HEK293 (cell line): ENCODE measurements around the gene PURB.

Experiments
- CTCF ChIA-PET: fragments of 350-600 bp; formaldehyde crosslinking; extraction: SDS; loops from one replicate; lab custom pipeline; 2021; ENCODE audit warnings: antibody characterized with exemption; lab: Yijun Ruan, JAX
- POLR2A ChIA-PET: fragments of 300-600 bp; formaldehyde crosslinking; extraction: SDS; loops from one replicate; lab custom pipeline; 2020; ENCODE audit warnings: antibody characterized with exemption, inconsistent platforms; lab: Yijun Ruan, JAX
- H3K27ac ChIP-seq: fragments of 200-500 bp; sonication (Bioruptor generic); 2 replicates; pipeline ENCODE4 v1.5.1; 2014; ENCODE audit warnings: low read depth, low read length, control low read depth, inconsistent platforms; ENCODE audit errors: extremely low read depth
- H3K36me3 ChIP-seq, 2 experiments: fragments of 200-500 bp in 1 of 2; sonication (Bioruptor generic) in 1 of 2; 1 replicate in 1 of 2; 2 replicates in 1 of 2; pipeline ENCODE4 v1.5.1; 2014 to 2017; ENCODE audit warnings: inconsistent platforms in 2 of 2, low read length in 2 of 2; ENCODE audit not compliant: control insufficient read depth in 2 of 2, insufficient read depth in 1 of 2
- H3K4me1 ChIP-seq: fragments of 200-500 bp; sonication (Bioruptor generic); 2 replicates; pipeline ENCODE4 v1.5.1; 2014; ENCODE audit warnings: mild to moderate bottlenecking, low read length, inconsistent platforms; ENCODE audit not compliant: control insufficient read depth, insufficient read depth
- H3K4me3 ChIP-seq: 2 replicates; pipeline ENCODE4 v1.5.1; 2011; ENCODE audit warnings: low read depth, mild to moderate bottlenecking, control low read depth, low read length, moderate library complexity
- H3K9me3 ChIP-seq: fragments of 200-500 bp; sonication (Bioruptor generic); 2 replicates; pipeline ENCODE4 v1.5.1; 2014; ENCODE audit warnings: low read depth, low read length, inconsistent platforms; ENCODE audit not compliant: control insufficient read depth, insufficient read depth
- HOXA7 ChIP-seq: sonication (generic); formaldehyde crosslinking; IDR thresholded peaks from 2 replicates; pipeline ENCODE4 v1.8.1; 2022; ENCODE audit warnings: missing genetic modification reagents, borderline replicate concordance
- REPIN1 ChIP-seq: fragments of 450-650 bp; formaldehyde crosslinking; IDR thresholded peaks from 2 replicates; pipeline ENCODE4 v1.5.1; 2017; ENCODE audit warnings: missing biosample characterization, missing genetic modification characterization, low read depth
- SP7 ChIP-seq: fragments of 450-650 bp; formaldehyde crosslinking; IDR thresholded peaks from 2 replicates; pipeline ENCODE4 v1.5.1; 2016; ENCODE audit warnings: missing biosample characterization, missing genetic modification characterization
- TCF7L2 ChIP-seq: IDR thresholded peaks from 2 replicates; pipeline ENCODE4 v1.6.1; 2011; ENCODE audit warnings: low read depth, mild to moderate bottlenecking, inconsistent platforms, low read length, moderate library complexity, borderline replicate concordance
- ZFP41 ChIP-seq: fragments of 450-650 bp; formaldehyde crosslinking; IDR thresholded peaks from 2 replicates; pipeline ENCODE4 v1.5.1; 2016; ENCODE audit warnings: missing biosample characterization, missing genetic modification characterization, borderline replicate concordance
- ZNF114 ChIP-seq: fragments of 450-650 bp; formaldehyde crosslinking; IDR thresholded peaks from 2 replicates; pipeline ENCODE4 v1.5.0; 2017; ENCODE audit warnings: missing biosample characterization, missing genetic modification characterization
- ZNF184 ChIP-seq: fragments of 450-650 bp; IDR thresholded peaks from 2 replicates; pipeline ENCODE4 v1.5.1; 2018; ENCODE audit warnings: missing biosample characterization, mild to moderate bottlenecking, missing genetic modification characterization
- ZNF2 ChIP-seq: fragments of 450-650 bp; formaldehyde crosslinking; IDR thresholded peaks from 2 replicates; pipeline ENCODE4 v1.5.1; 2016; ENCODE audit warnings: missing biosample characterization, missing genetic modification characterization
- ZNF211 ChIP-seq: fragments of 450-650 bp; formaldehyde crosslinking; IDR thresholded peaks from 2 replicates; pipeline ENCODE4 v1.5.1; 2016; ENCODE audit warnings: low read depth, missing biosample characterization, missing genetic modification characterization
- ZNF24 ChIP-seq: fragments of 450-650 bp; formaldehyde crosslinking; IDR thresholded peaks from 2 replicates; pipeline ENCODE4 v1.5.1; 2016; ENCODE audit warnings: missing biosample characterization, missing genetic modification characterization
- ZNF266 ChIP-seq: fragments of 450-650 bp; formaldehyde crosslinking; IDR thresholded peaks from 2 replicates; pipeline ENCODE4 v1.5.1; 2016; ENCODE audit warnings: missing biosample characterization, missing genetic modification characterization, low read depth
- ZNF544 ChIP-seq: fragments of 450-650 bp; formaldehyde crosslinking; IDR thresholded peaks from 2 replicates; pipeline ENCODE4 v1.5.0; 2017; ENCODE audit warnings: missing biosample characterization, missing genetic modification characterization
- ZNF561 ChIP-seq: fragments of 450-650 bp; IDR thresholded peaks from 2 replicates; pipeline ENCODE4 v1.5.1; 2018; ENCODE audit warnings: missing biosample characterization, missing genetic modification characterization, borderline replicate concordance
- ZNF624 ChIP-seq: fragments of 450-650 bp; formaldehyde crosslinking; IDR thresholded peaks from 2 replicates; pipeline ENCODE4 v1.5.1; 2017; ENCODE audit warnings: missing biosample characterization, missing genetic modification characterization
- ZNF629 ChIP-seq: fragments of 450-650 bp; formaldehyde crosslinking; IDR thresholded peaks from 2 replicates; pipeline ENCODE4 v1.5.1; 2017; ENCODE audit warnings: missing biosample characterization, missing genetic modification characterization
- ZXDB ChIP-seq: fragments of 450-650 bp; formaldehyde crosslinking; IDR thresholded peaks from 2 replicates; pipeline ENCODE4 v1.5.1; 2016; ENCODE audit warnings: missing biosample characterization, missing genetic modification characterization
- TF ChIP-seq, protein P1 (sequence below): fragments of 450-650 bp; formaldehyde crosslinking; IDR thresholded peaks from 2 replicates; pipeline ENCODE4 v1.5.1; 2017; ENCODE audit warnings: missing biosample characterization, missing genetic modification characterization
- TF ChIP-seq, protein P2 (sequence below): fragments of 450-650 bp; formaldehyde crosslinking; IDR thresholded peaks from 2 replicates; pipeline ENCODE4 v1.5.1; 2016; ENCODE audit warnings: missing biosample characterization, missing genetic modification characterization
- TF ChIP-seq, protein P3 (sequence below): fragments of 450-650 bp; formaldehyde crosslinking; IDR thresholded peaks from 2 replicates; pipeline ENCODE4 v1.5.1; 2016; ENCODE audit warnings: missing biosample characterization, missing genetic modification characterization, borderline replicate concordance
- TF ChIP-seq, protein P4 (sequence below): fragments of 450-650 bp; formaldehyde crosslinking; IDR thresholded peaks from 2 replicates; pipeline ENCODE4 v1.5.1; 2016; ENCODE audit warnings: missing biosample characterization, missing genetic modification characterization
- TF ChIP-seq, protein P5 (sequence below): fragments of 450-650 bp; formaldehyde crosslinking; IDR thresholded peaks from 2 replicates; pipeline ENCODE4 v1.5.1; 2016; ENCODE audit warnings: missing biosample characterization, missing genetic modification characterization, borderline replicate concordance
- TF ChIP-seq, protein P6 (sequence below): fragments of 450-650 bp; formaldehyde crosslinking; IDR thresholded peaks from 2 replicates; pipeline ENCODE4 v1.5.1; 2017; ENCODE audit warnings: missing biosample characterization, missing genetic modification characterization

Gene PURB

DNA sequence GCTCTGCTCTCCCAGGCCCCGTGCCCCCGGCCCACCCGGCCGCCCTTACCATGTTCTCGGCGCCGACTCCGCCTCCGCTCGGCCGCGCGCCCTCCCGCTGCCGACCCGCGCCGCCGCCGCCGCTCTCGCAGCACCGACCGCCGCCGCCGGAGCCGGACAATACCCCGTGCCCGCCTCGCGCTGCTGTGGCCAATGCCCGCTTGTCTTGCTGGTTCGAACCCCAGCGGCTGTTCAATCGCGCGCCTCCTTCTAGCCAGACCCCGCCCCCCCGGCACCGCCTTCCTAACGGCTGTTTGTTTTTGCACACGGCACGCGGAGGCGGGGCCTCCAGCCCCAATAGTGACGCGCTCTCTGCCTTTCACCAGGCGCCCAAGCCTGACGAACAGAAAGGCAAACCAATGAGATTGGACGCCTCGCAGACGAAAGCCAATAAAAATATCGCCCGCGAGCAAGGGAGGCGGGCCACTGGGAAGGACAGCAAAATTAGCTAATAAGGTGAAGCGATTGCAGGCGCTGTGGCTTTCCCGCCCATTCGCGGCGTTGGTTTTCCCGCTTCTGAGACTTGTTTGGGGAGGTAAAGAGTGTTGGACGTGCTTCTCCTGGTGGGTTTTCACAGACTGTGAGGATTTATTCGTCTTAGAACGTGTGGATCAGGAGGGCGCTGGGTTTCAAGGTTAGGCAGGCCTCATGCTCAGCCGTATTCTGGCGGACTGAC lies 37.3 kb downstream of the PURB start, which contains the start of gene H2AZ2 (continued):
- TF ChIP-seq, protein P1, sequence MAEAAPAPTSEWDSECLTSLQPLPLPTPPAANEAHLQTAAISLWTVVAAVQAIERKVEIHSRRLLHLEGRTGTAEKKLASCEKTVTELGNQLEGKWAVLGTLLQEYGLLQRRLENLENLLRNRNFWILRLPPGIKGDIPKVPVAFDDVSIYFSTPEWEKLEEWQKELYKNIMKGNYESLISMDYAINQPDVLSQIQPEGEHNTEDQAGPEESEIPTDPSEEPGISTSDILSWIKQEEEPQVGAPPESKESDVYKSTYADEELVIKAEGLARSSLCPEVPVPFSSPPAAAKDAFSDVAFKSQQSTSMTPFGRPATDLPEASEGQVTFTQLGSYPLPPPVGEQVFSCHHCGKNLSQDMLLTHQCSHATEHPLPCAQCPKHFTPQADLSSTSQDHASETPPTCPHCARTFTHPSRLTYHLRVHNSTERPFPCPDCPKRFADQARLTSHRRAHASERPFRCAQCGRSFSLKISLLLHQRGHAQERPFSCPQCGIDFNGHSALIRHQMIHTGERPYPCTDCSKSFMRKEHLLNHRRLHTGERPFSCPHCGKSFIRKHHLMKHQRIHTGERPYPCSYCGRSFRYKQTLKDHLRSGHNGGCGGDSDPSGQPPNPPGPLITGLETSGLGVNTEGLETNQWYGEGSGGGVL (tag by site-specific recombination): no peak; the same call in 1 of the 2 replicates
- TF ChIP-seq ZFP41 (tag by site-specific recombination): no peak

DNA sequence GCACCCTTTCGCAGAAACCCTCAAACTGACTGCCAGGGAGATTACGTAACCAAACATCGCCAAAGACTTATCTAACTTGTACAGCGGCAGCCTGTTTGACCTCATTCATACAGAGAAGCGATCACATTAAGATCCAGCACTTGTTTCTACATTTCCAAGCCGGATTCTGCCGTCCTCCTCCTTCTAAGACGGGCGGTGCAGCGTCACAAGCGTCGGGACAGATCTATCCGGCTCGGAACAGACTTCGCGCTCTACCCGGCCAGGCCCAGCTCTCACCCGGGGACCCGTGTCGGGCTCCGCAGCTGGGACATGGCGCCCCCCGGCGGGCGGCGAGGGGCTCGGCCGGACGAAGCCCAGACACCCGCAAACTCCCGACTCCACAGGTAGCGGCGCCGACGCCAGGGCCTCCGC lies 37.8 kb downstream of the PURB start:
- peak overlapping the region; percentile 88 for H3K27ac ChIP-seq
- H3K9me3 ChIP-seq: no peaks in the 10 kb centered on the region
- ChIA-PET CTCF (interaction anchor here (0.6 to 3.1 kb wide), 9 partner anchors 29 to 282 kb away, joined by 3 to 9 read pairs (median 4); no protein-coding TSS in a partner anchor), POLR2A (interaction anchor here (0.5 to 3.5 kb wide), 28 partner anchors 9 to 289 kb away, joined by 3 to 33 read pairs (median 5); partner anchors contain the start of genes DDX56, OGDH, PPIA and PURB)
- peak overlapping the region; percentile 77 for H3K4me3 ChIP-seq
- peaks cover 2 to 8% of the 10 kb centered on the region in 2 experiments; a peak in 2 of 3 replicates for H3K36me3 ChIP-seq
- peaks cover 12% of the 10 kb centered on the region for H3K4me1 ChIP-seq
- TF ChIP-seq TCF7L2: no peak
- TF ChIP-seq ZNF266: no peak
- TF ChIP-seq, protein P2, sequence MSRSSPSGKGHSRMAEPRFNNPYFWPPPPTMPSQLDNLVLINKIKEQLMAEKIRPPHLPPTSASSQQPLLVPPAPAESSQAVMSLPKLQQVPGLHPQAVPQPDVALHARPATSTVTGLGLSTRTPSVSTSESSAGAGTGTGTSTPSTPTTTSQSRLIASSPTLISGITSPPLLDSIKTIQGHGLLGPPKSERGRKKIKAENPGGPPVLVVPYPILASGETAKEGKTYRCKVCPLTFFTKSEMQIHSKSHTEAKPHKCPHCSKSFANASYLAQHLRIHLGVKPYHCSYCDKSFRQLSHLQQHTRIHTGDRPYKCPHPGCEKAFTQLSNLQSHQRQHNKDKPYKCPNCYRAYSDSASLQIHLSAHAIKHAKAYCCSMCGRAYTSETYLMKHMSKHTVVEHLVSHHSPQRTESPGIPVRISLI (tag by site-specific recombination): no peak
- peak; percentile 59 for TF ChIP-seq SP7 (tag by site-specific recombination)
- no peak for TF ChIP-seq ZNF211 (tag by site-specific recombination)
- TF ChIP-seq, protein P3, sequence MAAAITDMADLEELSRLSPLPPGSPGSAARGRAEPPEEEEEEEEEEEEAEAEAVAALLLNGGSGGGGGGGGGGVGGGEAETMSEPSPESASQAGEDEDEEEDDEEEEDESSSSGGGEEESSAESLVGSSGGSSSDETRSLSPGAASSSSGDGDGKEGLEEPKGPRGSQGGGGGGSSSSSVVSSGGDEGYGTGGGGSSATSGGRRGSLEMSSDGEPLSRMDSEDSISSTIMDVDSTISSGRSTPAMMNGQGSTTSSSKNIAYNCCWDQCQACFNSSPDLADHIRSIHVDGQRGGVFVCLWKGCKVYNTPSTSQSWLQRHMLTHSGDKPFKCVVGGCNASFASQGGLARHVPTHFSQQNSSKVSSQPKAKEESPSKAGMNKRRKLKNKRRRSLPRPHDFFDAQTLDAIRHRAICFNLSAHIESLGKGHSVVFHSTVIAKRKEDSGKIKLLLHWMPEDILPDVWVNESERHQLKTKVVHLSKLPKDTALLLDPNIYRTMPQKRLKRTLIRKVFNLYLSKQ (tag by site-specific recombination): no peak
- peak; percentile 68 for TF ChIP-seq ZNF2 (tag by site-specific recombination)
- TF ChIP-seq REPIN1 (tag by site-specific recombination): no peak
- no peak for TF ChIP-seq ZNF624 (tag by site-specific recombination)
- TF ChIP-seq ZNF561 (tag by site-specific recombination): peak; percentile 87
- no peak for TF ChIP-seq ZNF184
- TF ChIP-seq, protein P4, sequence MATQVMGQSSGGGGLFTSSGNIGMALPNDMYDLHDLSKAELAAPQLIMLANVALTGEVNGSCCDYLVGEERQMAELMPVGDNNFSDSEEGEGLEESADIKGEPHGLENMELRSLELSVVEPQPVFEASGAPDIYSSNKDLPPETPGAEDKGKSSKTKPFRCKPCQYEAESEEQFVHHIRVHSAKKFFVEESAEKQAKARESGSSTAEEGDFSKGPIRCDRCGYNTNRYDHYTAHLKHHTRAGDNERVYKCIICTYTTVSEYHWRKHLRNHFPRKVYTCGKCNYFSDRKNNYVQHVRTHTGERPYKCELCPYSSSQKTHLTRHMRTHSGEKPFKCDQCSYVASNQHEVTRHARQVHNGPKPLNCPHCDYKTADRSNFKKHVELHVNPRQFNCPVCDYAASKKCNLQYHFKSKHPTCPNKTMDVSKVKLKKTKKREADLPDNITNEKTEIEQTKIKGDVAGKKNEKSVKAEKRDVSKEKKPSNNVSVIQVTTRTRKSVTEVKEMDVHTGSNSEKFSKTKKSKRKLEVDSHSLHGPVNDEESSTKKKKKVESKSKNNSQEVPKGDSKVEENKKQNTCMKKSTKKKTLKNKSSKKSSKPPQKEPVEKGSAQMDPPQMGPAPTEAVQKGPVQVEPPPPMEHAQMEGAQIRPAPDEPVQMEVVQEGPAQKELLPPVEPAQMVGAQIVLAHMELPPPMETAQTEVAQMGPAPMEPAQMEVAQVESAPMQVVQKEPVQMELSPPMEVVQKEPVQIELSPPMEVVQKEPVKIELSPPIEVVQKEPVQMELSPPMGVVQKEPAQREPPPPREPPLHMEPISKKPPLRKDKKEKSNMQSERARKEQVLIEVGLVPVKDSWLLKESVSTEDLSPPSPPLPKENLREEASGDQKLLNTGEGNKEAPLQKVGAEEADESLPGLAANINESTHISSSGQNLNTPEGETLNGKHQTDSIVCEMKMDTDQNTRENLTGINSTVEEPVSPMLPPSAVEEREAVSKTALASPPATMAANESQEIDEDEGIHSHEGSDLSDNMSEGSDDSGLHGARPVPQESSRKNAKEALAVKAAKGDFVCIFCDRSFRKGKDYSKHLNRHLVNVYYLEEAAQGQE: no peak
- TF ChIP-seq, protein P5, sequence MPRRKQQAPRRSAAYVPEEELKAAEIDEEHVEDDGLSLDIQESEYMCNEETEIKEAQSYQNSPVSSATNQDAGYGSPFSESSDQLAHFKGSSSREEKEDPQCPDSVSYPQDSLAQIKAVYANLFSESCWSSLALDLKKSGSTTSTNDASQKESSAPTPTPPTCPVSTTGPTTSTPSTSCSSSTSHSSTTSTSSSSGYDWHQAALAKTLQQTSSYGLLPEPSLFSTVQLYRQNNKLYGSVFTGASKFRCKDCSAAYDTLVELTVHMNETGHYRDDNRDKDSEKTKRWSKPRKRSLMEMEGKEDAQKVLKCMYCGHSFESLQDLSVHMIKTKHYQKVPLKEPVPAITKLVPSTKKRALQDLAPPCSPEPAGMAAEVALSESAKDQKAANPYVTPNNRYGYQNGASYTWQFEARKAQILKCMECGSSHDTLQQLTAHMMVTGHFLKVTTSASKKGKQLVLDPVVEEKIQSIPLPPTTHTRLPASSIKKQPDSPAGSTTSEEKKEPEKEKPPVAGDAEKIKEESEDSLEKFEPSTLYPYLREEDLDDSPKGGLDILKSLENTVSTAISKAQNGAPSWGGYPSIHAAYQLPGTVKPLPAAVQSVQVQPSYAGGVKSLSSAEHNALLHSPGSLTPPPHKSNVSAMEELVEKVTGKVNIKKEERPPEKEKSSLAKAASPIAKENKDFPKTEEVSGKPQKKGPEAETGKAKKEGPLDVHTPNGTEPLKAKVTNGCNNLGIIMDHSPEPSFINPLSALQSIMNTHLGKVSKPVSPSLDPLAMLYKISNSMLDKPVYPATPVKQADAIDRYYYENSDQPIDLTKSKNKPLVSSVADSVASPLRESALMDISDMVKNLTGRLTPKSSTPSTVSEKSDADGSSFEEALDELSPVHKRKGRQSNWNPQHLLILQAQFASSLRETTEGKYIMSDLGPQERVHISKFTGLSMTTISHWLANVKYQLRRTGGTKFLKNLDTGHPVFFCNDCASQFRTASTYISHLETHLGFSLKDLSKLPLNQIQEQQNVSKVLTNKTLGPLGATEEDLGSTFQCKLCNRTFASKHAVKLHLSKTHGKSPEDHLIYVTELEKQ: no peak
- TF ChIP-seq ZNF114: no peak
- TF ChIP-seq ZNF544 (tag by site-specific recombination): no peak
- no peak for TF ChIP-seq ZNF24
- no peak; the same call in 1 of the 2 replicates for TF ChIP-seq ZXDB (tag by site-specific recombination)
- TF ChIP-seq ZNF629 (tag by site-specific recombination): peak; percentile 78
- no peak for TF ChIP-seq HOXA7 (CRISPR knock-in tag)
- TF ChIP-seq, protein P6, sequence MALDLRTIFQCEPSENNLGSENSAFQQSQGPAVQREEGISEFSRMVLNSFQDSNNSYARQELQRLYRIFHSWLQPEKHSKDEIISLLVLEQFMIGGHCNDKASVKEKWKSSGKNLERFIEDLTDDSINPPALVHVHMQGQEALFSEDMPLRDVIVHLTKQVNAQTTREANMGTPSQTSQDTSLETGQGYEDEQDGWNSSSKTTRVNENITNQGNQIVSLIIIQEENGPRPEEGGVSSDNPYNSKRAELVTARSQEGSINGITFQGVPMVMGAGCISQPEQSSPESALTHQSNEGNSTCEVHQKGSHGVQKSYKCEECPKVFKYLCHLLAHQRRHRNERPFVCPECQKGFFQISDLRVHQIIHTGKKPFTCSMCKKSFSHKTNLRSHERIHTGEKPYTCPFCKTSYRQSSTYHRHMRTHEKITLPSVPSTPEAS (tag by site-specific recombination): no peak
